ENCODE data around the gene TOP3B.

The TOP3B gene

DNA sequence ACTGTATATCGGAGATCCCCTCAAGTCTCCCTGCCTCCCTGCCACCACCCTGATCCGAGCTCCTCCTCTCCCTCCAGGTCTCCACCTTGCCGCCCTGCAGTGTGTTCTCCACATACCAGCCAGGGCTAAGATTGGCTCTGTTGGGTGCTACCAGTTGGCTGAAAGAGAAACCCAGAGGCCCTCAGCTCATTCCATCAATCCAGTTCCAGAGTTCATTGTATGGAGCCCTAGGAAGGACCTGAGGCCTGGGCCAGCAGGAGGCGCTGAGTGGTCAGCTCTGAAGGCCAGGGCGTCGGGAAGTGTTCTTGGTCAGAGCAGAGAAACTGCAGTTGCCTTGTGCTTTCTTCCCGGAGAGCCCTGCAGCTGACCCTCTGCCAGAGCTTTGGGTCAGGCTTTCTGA is 2.2 kb upstream of the TOP3B start:
- H3K4me3 ChIP-seq (ENCODE audit: control insufficient read depth, low read depth, low read length) = no peak overlapping the region
- DNase-seq (ENCODE audit: low read depth) = no peak
- TF ChIP-seq, protein P1, sequence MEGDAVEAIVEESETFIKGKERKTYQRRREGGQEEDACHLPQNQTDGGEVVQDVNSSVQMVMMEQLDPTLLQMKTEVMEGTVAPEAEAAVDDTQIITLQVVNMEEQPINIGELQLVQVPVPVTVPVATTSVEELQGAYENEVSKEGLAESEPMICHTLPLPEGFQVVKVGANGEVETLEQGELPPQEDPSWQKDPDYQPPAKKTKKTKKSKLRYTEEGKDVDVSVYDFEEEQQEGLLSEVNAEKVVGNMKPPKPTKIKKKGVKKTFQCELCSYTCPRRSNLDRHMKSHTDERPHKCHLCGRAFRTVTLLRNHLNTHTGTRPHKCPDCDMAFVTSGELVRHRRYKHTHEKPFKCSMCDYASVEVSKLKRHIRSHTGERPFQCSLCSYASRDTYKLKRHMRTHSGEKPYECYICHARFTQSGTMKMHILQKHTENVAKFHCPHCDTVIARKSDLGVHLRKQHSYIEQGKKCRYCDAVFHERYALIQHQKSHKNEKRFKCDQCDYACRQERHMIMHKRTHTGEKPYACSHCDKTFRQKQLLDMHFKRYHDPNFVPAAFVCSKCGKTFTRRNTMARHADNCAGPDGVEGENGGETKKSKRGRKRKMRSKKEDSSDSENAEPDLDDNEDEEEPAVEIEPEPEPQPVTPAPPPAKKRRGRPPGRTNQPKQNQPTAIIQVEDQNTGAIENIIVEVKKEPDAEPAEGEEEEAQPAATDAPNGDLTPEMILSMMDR (IDR thresholded peaks at IDR 0.05; ENCODE audit: control insufficient read depth, insufficient read depth, low read depth, low read length, missing control alignments) = peak; percentile 33

DNA sequence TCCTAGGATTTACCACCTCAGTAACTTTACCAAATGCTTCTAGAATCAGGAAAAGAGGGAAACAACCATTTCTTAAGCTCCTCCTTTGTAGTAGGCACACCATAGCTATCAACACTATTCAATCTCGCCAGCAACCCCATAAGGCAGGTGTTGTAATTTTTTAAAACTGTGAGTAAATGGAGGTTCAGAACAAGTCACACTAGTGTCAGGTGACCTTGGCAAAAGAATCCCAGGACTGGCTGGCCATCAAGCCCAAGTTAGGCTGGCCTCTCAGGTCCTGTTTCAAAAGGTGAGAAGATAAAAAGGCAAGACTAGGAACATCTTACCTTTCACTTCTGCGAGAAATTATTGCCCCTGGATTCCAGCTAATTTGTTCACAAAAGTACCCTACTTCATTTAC is 713 bp downstream of the TOP3B start:
- peak overlapping the region; percentile 94 for H3K4me3 ChIP-seq (ENCODE audit: control insufficient read depth, low read depth, low read length)
- TF ChIP-seq, protein P1 (IDR thresholded peaks at IDR 0.05; ENCODE audit: control insufficient read depth, insufficient read depth, low read depth, low read length, missing control alignments) = no peak
- DNase-seq (ENCODE audit: low read depth) = no peak

DNA sequence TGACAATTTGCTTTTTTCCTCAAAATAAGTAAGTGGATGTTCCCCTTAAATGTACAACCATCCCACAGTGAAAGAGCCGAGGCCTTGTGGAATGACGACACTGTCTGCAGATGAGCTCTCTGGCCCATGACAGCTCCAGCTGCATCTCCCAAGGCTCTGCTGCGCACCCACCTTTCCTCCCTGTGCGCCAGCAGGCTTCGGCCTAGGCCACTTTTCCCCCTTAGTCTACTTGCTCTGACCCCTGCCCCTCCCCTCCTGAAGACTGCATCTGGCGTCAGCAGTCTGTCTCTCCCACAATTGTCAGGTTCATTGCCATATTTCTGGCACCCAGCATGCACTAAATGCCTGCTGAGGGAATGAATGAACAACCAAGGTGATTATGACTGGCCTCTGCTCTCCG is 2.0 kb downstream of the TOP3B start:
- no peak overlapping the region for H3K4me3 ChIP-seq (ENCODE audit: control insufficient read depth, low read depth, low read length)
- TF ChIP-seq, protein P1 (IDR thresholded peaks at IDR 0.05; ENCODE audit: control insufficient read depth, insufficient read depth, low read depth, low read length, missing control alignments) = no peak
- DNase-seq (ENCODE audit: low read depth) = no peak

DNA sequence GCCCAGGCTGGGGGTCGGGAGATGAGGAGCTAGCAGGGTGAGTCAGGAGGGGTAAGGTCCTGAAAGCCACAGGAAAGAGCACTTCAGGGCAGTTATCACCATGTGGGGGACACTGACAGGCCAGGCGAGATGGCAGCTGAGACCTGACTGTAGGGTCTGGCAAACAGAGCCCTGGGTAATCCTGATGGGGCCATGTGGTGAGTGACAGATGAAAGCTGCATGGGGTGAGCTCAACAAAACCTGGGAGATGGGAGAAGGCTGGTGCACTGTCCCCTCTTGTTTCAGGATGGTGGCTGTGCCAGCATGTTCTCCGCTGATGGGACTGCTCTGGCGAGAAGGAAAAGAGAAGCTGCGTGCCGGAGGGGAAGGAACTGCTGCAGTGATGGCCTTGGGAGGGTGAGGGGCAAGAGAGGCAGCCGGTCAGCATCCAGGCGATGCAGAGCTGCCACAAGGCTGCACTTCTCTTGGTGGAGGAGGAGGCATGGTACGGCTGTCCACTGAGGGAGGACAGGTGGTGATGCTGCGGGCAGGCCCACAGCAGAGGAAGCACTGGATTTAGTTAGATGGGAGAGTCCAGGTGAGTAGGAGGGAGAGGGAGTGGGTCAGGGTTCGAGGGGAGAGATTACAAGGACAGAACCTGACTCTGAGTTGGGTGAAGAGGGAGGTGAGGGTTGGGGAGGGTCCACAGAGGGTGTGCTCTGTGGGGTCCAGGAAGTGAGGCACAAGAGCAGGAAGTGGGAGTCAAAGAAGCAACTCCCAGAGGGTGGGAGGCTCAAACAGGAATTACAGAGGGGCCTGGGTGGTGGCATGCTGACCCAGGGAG is 3.8 kb downstream of the TOP3B start:
- no peak overlapping the region for H3K4me3 ChIP-seq (ENCODE audit: control insufficient read depth, low read depth, low read length)
- no peak for DNase-seq (ENCODE audit: low read depth)
- TF ChIP-seq, protein P1 (IDR thresholded peaks at IDR 0.05; ENCODE audit: control insufficient read depth, insufficient read depth, low read depth, low read length, missing control alignments) = no peak

DNA sequence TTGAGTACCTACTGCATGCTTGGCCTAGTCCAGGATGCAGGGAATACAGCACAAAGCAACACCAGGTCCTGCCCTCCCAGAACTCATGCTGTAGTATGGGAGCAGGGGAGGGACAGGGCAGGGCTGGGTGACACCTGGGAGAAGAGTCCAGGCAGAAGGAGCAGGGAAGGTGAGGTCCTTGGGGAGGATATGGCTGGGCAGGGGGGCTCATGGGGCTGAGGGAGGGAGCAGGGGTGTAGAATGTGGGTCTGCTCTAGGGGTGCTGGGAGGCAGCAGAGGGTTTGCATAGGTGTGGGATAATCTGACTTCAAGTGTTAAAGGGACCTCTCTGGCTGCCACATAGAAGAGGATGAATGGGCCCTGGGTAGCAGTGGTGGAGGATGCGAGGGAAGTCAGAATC is 4.8 kb downstream of the TOP3B start:
- DNase-seq (ENCODE audit: low read depth) = no peak
- TF ChIP-seq, protein P1 (IDR thresholded peaks at IDR 0.05; ENCODE audit: control insufficient read depth, insufficient read depth, low read depth, low read length, missing control alignments) = no peak
- no peak overlapping the region for H3K4me3 ChIP-seq (ENCODE audit: control insufficient read depth, low read depth, low read length)

DNA sequence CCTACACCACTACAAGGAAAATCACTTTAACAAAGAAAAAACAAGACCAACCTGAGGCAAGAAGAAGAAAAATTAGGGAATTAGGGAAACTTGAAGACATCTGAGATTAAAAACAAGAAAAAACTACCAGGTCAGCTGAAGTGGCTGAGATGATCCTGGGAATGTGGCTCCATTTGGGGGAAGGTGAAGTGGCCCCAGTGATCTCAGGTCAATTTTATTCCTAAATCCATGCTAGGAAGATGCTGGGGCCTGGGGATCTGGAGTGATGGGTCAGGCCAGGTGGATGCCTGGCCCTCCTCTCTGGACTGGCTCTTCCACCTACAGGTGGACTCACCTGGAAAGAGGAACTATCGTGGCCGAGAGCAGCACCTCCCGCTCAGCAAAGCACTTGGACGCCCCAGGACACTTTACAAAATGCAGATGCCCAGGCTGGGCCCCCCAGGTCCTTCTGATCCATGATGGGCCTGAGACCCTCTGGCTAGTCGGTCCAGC is 6.7 kb downstream of the TOP3B start:
- DNase-seq (ENCODE audit: low read depth) = no peak
- TF ChIP-seq, protein P1 (IDR thresholded peaks at IDR 0.05; ENCODE audit: control insufficient read depth, insufficient read depth, low read depth, low read length, missing control alignments) = no peak
- H3K4me3 ChIP-seq (ENCODE audit: control insufficient read depth, low read depth, low read length) = no peak overlapping the region

Measured in AG09309 (cell line).